H9 (cell line): Measurements from ENCODE around the gene CBLL1. TPM values are rescaled to one million over a fixed set of nuclear protein-coding genes. Genes with fewer than 3 reads are reported as not detected.

ENCODE experiments used
- DNase-seq: peaks from one replicate; pipeline ENCODE4 v3.0.0-alpha.2; 2017
- H2AFZ ChIP-seq: one replicate; pipeline ENCODE4 v1.6.1; 2013; ENCODE audit warnings: mild to moderate bottlenecking, low read length, control low read depth, moderate library complexity
- H2AK5ac ChIP-seq: 2 replicates; pipeline ENCODE4 v1.6.1; 2013; ENCODE audit warnings: low read length, control low read depth, mixed read lengths; ENCODE audit not compliant: insufficient read length
- H2BK120ac ChIP-seq: one replicate; pipeline ENCODE4 v1.6.1; 2013; ENCODE audit warnings: low read depth, mild to moderate bottlenecking, low read length, control low read depth, inconsistent platforms; ENCODE audit not compliant: poor library complexity, severe bottlenecking
- H2BK12ac ChIP-seq: 2 replicates; pipeline ENCODE4 v1.6.1; 2013; ENCODE audit warnings: low read length, control low read depth, mixed read lengths, low read depth; ENCODE audit not compliant: insufficient read length
- H2BK15ac ChIP-seq: 2 replicates; pipeline ENCODE4 v1.6.1; 2013; ENCODE audit warnings: low read depth, low read length, control low read depth
- H2BK20ac ChIP-seq: one replicate; pipeline ENCODE4 v1.6.1; 2013; ENCODE audit warnings: low read depth, mild to moderate bottlenecking, low read length, control low read depth, inconsistent platforms; ENCODE audit not compliant: poor library complexity, severe bottlenecking
- H2BK5ac ChIP-seq: 2 replicates; pipeline ENCODE4 v1.6.1; 2013; ENCODE audit warnings: low read length, control low read depth, mixed read lengths; ENCODE audit not compliant: insufficient read length
- H3K14ac ChIP-seq: 2 replicates; pipeline ENCODE4 v1.6.1; 2013; ENCODE audit warnings: low read length, control low read depth; ENCODE audit not compliant: insufficient read depth
- H3K18ac ChIP-seq: 2 replicates; pipeline ENCODE4 v1.6.1; 2013; ENCODE audit warnings: low read depth, mild to moderate bottlenecking, mixed read lengths, low read length, control low read depth; ENCODE audit not compliant: insufficient read length
- H3K23ac ChIP-seq: 2 replicates; pipeline ENCODE4 v1.6.1; 2013; ENCODE audit warnings: low read length, control low read depth, mixed read lengths, low read depth; ENCODE audit not compliant: insufficient read length
- H3K23me2 ChIP-seq: 2 replicates; pipeline ENCODE4 v1.6.1; 2013; ENCODE audit warnings: low read depth, mild to moderate bottlenecking, mixed read lengths, low read length, control low read depth; ENCODE audit not compliant: insufficient read length, poor library complexity, severe bottlenecking
- H3K27ac ChIP-seq: 2 replicates; pipeline ENCODE4 v1.5.1; 2013; ENCODE audit warnings: low read length, control low read depth, mixed read lengths, low read depth; ENCODE audit not compliant: insufficient read length
- H3K27me3 ChIP-seq: 2 replicates; pipeline ENCODE4 v1.6.1; 2013; ENCODE audit warnings: low read length, control low read depth, inconsistent platforms; ENCODE audit not compliant: insufficient read depth
- H3K4ac ChIP-seq: 2 replicates; pipeline ENCODE4 v1.6.1; 2013; ENCODE audit warnings: low read depth, mild to moderate bottlenecking, control low read depth, inconsistent platforms, low read length, moderate library complexity
- H3K4me1 ChIP-seq: 2 replicates; pipeline ENCODE4 v1.6.1; 2013; ENCODE audit warnings: low read length, control low read depth, inconsistent platforms; ENCODE audit not compliant: insufficient read depth
- H3K4me2 ChIP-seq: 2 replicates; pipeline ENCODE4 v1.6.1; 2013; ENCODE audit warnings: low read length, control low read depth, mixed read lengths; ENCODE audit not compliant: insufficient read length, insufficient read depth
- H3K56ac ChIP-seq: 2 replicates; pipeline ENCODE4 v1.6.1; 2013; ENCODE audit warnings: low read depth, mild to moderate bottlenecking, mixed read lengths, low read length, control low read depth; ENCODE audit not compliant: insufficient read length
- H3K79me1 ChIP-seq: 2 replicates; pipeline ENCODE4 v1.6.1; 2013; ENCODE audit warnings: low read depth, mild to moderate bottlenecking, moderate library complexity, low read length, control low read depth, inconsistent platforms; ENCODE audit not compliant: insufficient read depth, poor library complexity, severe bottlenecking
- H3K79me2 ChIP-seq: 2 replicates; pipeline ENCODE4 v1.6.1; 2013; ENCODE audit warnings: low read length, control low read depth, inconsistent platforms; ENCODE audit not compliant: insufficient read depth
- H3K9ac ChIP-seq: 2 replicates; pipeline ENCODE4 v1.6.1; 2013; ENCODE audit warnings: low read length, control low read depth, mixed read lengths; ENCODE audit not compliant: insufficient read length; ENCODE audit errors: extremely low read depth
- H3K9me3 ChIP-seq: one replicate; pipeline ENCODE4 v1.6.1; 2013; ENCODE audit warnings: low read depth, low read length, inconsistent platforms; ENCODE audit not compliant: control insufficient read depth
- H3T11ph ChIP-seq: one replicate; pipeline ENCODE4 v1.6.1; 2013; ENCODE audit warnings: mild to moderate bottlenecking, low read length, control low read depth, inconsistent platforms
- H4K20me1 ChIP-seq: one replicate; pipeline ENCODE4 v1.6.1; 2013; ENCODE audit not compliant: control insufficient read depth, insufficient read length, insufficient read depth
- H4K5ac ChIP-seq: 2 replicates; pipeline ENCODE4 v1.6.1; 2013; ENCODE audit warnings: low read depth, mild to moderate bottlenecking, mixed read lengths, low read length, control low read depth; ENCODE audit not compliant: insufficient read length
- H4K8ac ChIP-seq: replicated peaks from 2 replicates; pipeline ENCODE4 v1.6.1; 2013; ENCODE audit warnings: low read length, control low read depth, mixed read lengths, low read depth; ENCODE audit not compliant: insufficient read length
- H4K91ac ChIP-seq: 2 replicates; pipeline ENCODE4 v1.6.1; 2013; ENCODE audit warnings: low read depth, mild to moderate bottlenecking, moderate library complexity, mixed read lengths, low read length, control low read depth; ENCODE audit not compliant: insufficient read length
- H3K27ac Mint-ChIP-seq, 3 experiments: 2 replicates in 2 of 3; 3 replicates in 1 of 3; pipeline ENCODE4 v1.8.0; 2020 to 2021; ENCODE audit warnings: mixed read lengths in 3 of 3, mild to moderate bottlenecking in 1 of 3, moderate library complexity in 1 of 3
- H3K27me3 Mint-ChIP-seq: 2 replicates; pipeline ENCODE4 v1.8.0; 2021; ENCODE audit warnings: low read depth, mild to moderate bottlenecking, moderate library complexity, mixed read lengths
- H3K36me3 Mint-ChIP-seq, 3 experiments: 2 replicates in 2 of 3; 3 replicates in 1 of 3; pipeline ENCODE4 v1.8.0; 2020 to 2021; ENCODE audit warnings: low read depth in 3 of 3, mixed read lengths in 3 of 3; ENCODE audit not compliant: insufficient read depth in 1 of 3
- H3K4me1 Mint-ChIP-seq, 2 experiments: 2 replicates each; pipeline ENCODE4 v1.8.0; 2020; ENCODE audit warnings: mixed read lengths in 2 of 2
- H3K4me3 Mint-ChIP-seq, 2 experiments: 2 replicates in 1 of 2; 3 replicates in 1 of 2; pipeline ENCODE4 v1.8.0; 2020 to 2021; ENCODE audit warnings: mild to moderate bottlenecking in 2 of 2, mixed read lengths in 2 of 2, moderate library complexity in 1 of 2
- H3K9me3 Mint-ChIP-seq, 2 experiments: 2 replicates in 1 of 2; 3 replicates in 1 of 2; pipeline ENCODE4 v1.8.0; 2020; ENCODE audit warnings: mild to moderate bottlenecking in 2 of 2, mixed read lengths in 2 of 2, moderate library complexity in 1 of 2
- CTCF ChIP-seq: fragments of 200-600 bp; sonication (generic); conservative IDR thresholded peaks from 3 replicates; pipeline ENCODE4 v1.8.0; 2021; ENCODE audit warnings: antibody characterized with exemption, mild to moderate bottlenecking
- WGBS: extraction: QIAGEN DNeasy Blood & Tissue Kit; methylation state at CpG from one replicate; pipeline ENCODE4 v1.1.7; 2013; ENCODE audit warnings: missing lambda C conversion rate, low lambda C conversion rate, mixed read lengths; ENCODE audit not compliant: insufficient read length; ENCODE audit errors: extremely low coverage; 5-methylcytosine and 5-hydroxymethylcytosine counted together
- total RNA-seq: library from RNA; stranded (reverse); gene quantifications from 2 replicates; pipeline ENCODE4 v1.2.1, GENCODE V29; 2021

The CBLL1 gene
- total RNA-seq, 1 experiment from 2014 or later: 32.2 TPM

- Histone ChIP-seq H3K56ac (no peak overlapping the region), H3K9me3 (no peaks in the 10 kb centered on the region), H2BK15ac (no peak overlapping the region), H3K14ac (no peak overlapping the region), H3K27ac (no peak overlapping the region), H2AFZ (no peak overlapping the region), H3K4ac (no peak overlapping the region), H3K4me2 (no peak overlapping the region), H2BK120ac (no peak overlapping the region), H3K79me2 (no peaks in the 10 kb centered on the region), H4K5ac (no peak overlapping the region), H3K23ac (no peak overlapping the region), H3K9ac (no peak overlapping the region), H2BK12ac (no peak overlapping the region), H2BK20ac (no peak overlapping the region), H3K79me1 (no peaks in the 10 kb centered on the region), H4K8ac (no peak overlapping the region), H3K27me3 (no peaks in the 10 kb centered on the region), H4K20me1 (no peaks in the 10 kb centered on the region), H2BK5ac (no peak overlapping the region), H3K4me1 (no peaks in the 10 kb centered on the region), H2AK5ac (no peak overlapping the region), H3K23me2 (no peaks in the 10 kb centered on the region), H4K91ac (no peak overlapping the region), H3T11ph (no peak overlapping the region), H3K18ac (no peak overlapping the region)
- no peak overlapping the region for H3K27ac Mint-ChIP-seq
- TF ChIP-seq CTCF: no peak
- peaks cover 6% of the 10 kb centered on the region for H3K27me3 Mint-ChIP-seq
- WGBS: no CpG with 5 or more reads among the region's 6 CpGs
- no peaks in the 10 kb centered on the region for H3K36me3 Mint-ChIP-seq
- no peak for DNase-seq
- H3K4me1 Mint-ChIP-seq: no peaks in the 10 kb centered on the region
- no peaks in the 10 kb centered on the region for H3K9me3 Mint-ChIP-seq
- no peak overlapping the region for H3K4me3 Mint-ChIP-seq
These were observed 55.8 kb downstream of the CBLL1 start for GRCh38 chr7:107799647-107800264.
